ENCODE measurements around the gene GRM1. TPM values are rescaled to one million over a fixed set of nuclear protein-coding genes. Genes with fewer than 3 reads are reported as not detected.

The GRM1 gene
- total RNA-seq, 6 experiments from 2014 or later, result 0.07 TPM; not detected in 5

DNA sequence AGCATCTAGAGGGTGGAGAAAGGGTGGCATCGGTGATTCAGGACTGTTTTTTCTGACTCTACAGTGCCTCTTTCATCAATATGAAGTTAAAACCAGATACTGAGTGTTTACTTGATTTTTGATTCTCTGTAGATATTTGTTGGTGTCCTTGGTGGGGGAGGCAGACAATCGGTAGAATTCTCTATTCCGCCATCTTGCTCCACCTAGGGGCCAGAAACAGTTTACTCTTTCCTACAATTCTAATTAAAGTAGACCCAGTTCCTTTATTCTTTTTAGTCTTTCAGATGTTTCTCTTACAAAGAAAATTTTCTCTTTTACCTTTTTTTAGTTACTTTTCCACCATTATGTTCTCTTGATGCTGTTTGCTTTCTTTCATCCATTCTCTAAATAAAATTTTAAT, 352.6 kb downstream of the GRM1 start:
- no peak for ATAC-seq
- intact Hi-C loops (cut with DNase I), result no loop called here
- 80% methylated on average over 3 of the region's 3 CpGs for WGBS (ENCODE audit: insufficient coverage, low coverage, low lambda C conversion rate, missing lambda C conversion rate)

DNA sequence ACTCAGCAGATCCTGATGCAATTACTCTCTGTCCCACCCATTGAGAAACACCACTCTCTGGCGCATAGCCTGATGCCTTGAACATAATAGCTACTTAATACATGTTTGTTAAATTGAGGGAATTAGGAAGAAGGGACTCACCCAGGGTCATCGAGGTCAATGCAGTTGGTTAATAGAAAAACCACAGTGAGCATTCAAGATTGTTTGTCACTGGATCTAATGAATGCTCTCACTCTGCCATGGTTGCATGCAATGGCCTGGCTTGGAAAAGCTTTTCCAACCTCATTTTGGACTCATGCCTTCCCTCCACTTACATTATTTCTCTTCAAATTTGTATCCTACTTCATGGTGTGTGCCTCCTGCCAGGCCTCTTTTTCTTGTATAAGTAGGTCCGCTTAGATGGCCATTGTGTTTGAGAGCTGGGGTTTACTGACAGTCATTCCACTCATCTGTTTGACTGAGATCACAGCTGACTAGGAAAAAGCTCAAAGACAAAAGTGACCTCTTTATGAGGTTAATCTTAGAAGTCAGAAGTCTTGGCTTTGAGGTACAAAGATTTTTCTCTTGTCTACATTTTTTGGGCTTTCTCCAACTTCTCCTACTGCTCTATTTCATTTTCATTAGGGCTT, 360.0 kb downstream of the GRM1 start:
- H3K27me3 ChIP-seq, result no peaks in the 10 kb centered on the region
- DNase-seq (no peak), ATAC-seq (no peak)
- 93% methylated on average over 3 of the region's 3 CpGs for WGBS (ENCODE audit: insufficient coverage, low coverage, low lambda C conversion rate, missing lambda C conversion rate)
- H3K9me3 ChIP-seq, result no peaks in the 10 kb centered on the region
- H3K4me3 ChIP-seq, result no peak overlapping the region
- no peak for TF ChIP-seq POLR2A (IDR thresholded peaks at IDR 0.05)
- TF ChIP-seq, protein P1, sequence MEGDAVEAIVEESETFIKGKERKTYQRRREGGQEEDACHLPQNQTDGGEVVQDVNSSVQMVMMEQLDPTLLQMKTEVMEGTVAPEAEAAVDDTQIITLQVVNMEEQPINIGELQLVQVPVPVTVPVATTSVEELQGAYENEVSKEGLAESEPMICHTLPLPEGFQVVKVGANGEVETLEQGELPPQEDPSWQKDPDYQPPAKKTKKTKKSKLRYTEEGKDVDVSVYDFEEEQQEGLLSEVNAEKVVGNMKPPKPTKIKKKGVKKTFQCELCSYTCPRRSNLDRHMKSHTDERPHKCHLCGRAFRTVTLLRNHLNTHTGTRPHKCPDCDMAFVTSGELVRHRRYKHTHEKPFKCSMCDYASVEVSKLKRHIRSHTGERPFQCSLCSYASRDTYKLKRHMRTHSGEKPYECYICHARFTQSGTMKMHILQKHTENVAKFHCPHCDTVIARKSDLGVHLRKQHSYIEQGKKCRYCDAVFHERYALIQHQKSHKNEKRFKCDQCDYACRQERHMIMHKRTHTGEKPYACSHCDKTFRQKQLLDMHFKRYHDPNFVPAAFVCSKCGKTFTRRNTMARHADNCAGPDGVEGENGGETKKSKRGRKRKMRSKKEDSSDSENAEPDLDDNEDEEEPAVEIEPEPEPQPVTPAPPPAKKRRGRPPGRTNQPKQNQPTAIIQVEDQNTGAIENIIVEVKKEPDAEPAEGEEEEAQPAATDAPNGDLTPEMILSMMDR (IDR thresholded peaks at IDR 0.05), result no peak
- no peaks in the 10 kb centered on the region for H3K36me3 ChIP-seq
- intact Hi-C loops (cut with DNase I), result no loop called here
- H3K27ac ChIP-seq, result no peak overlapping the region
- H3K4me1 ChIP-seq, result no peaks in the 10 kb centered on the region

More for the DNA sequence above, 352.6 kb downstream of the GRM1 start:
- TF ChIP-seq, protein P1 (IDR thresholded peaks at IDR 0.05), result no peak
- TF ChIP-seq POLR2A (IDR thresholded peaks at IDR 0.05), result no peak
- Histone ChIP-seq H3K36me3 (no peaks in the 10 kb centered on the region), H3K4me1 (no peaks in the 10 kb centered on the region), H3K9me3 (no peaks in the 10 kb centered on the region), H3K27me3 (no peaks in the 10 kb centered on the region), H3K4me3 (no peak overlapping the region), H3K27ac (no peak overlapping the region)
- DNase-seq, result no peak

DNA sequence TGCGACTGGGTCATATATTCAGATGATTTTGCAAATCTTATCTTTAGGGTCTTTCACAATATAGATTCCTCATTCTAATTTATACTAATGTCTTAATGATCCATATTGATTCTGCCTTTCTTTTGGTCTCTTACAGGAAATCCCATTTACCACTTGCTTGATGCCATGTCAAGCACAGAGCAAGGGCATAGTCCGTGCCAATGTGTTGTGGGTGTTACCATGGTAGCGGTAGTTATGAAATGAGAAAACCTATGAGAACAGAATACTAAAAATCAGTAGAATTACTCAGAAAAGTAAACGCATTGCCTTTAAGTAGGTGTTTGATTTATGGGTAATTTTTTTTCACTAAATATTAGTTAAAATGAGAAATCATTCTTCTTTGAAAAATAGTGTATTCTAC, 360.9 kb downstream of the GRM1 start:
- no peak for TF ChIP-seq POLR2A (IDR thresholded peaks at IDR 0.05)
- TF ChIP-seq, protein P1 (IDR thresholded peaks at IDR 0.05), result no peak
- Histone ChIP-seq H3K4me3 (no peak overlapping the region), H3K27me3 (no peaks in the 10 kb centered on the region), H3K27ac (no peak overlapping the region), H3K4me1 (no peaks in the 10 kb centered on the region), H3K36me3 (no peaks in the 10 kb centered on the region), H3K9me3 (no peaks in the 10 kb centered on the region)
- ATAC-seq (no peak), DNase-seq (no peak)
- WGBS (ENCODE audit: insufficient coverage, low coverage, low lambda C conversion rate, missing lambda C conversion rate), result 59% methylated on average over 4 of the region's 4 CpGs
- intact Hi-C loops (cut with DNase I), result no loop called here

DNA sequence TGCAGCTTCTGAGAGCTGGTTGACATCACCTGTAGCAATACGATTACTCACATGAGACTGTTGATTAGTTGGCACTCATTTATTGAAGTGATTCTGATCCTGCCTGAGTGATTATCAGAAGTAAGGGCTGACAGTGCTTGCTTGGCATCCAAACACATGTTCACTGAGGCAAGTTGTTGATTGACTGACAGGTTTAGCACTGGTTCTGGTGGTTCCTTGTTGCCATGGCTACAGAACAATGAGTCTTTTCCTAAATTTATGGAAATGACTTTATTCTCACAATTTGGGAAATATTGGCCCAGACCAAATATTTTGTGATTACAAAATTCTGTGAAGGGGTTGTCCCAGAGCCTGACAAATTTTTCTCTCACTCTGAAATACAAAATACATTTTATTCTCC, 368.8 kb downstream of the GRM1 start:
- Histone ChIP-seq H3K27me3 (no peaks in the 10 kb centered on the region), H3K4me3 (no peak overlapping the region), H3K9me3 (no peaks in the 10 kb centered on the region), H3K36me3 (no peaks in the 10 kb centered on the region), H3K27ac (no peak overlapping the region), H3K4me1 (no peaks in the 10 kb centered on the region)
- intact Hi-C loops (cut with DNase I), result no loop called here
- no peak for TF ChIP-seq POLR2A (IDR thresholded peaks at IDR 0.05)
- TF ChIP-seq, protein P1 (IDR thresholded peaks at IDR 0.05), result no peak
- ATAC-seq, result no peak
- DNase-seq, result no peak
- 43% methylated on average over 1 of the region's 1 CpG for WGBS (ENCODE audit: insufficient coverage, low coverage, low lambda C conversion rate, missing lambda C conversion rate)
